Hepatic stellate cell (primary cell): ENCODE measurements around the gene TUBA4B.

ENCODE experiments used
- DNase-seq: peaks from one replicate; pipeline ENCODE4 v3.0.0; 2011; ENCODE audit warnings: low spot score

Gene TUBA4B

DNA sequence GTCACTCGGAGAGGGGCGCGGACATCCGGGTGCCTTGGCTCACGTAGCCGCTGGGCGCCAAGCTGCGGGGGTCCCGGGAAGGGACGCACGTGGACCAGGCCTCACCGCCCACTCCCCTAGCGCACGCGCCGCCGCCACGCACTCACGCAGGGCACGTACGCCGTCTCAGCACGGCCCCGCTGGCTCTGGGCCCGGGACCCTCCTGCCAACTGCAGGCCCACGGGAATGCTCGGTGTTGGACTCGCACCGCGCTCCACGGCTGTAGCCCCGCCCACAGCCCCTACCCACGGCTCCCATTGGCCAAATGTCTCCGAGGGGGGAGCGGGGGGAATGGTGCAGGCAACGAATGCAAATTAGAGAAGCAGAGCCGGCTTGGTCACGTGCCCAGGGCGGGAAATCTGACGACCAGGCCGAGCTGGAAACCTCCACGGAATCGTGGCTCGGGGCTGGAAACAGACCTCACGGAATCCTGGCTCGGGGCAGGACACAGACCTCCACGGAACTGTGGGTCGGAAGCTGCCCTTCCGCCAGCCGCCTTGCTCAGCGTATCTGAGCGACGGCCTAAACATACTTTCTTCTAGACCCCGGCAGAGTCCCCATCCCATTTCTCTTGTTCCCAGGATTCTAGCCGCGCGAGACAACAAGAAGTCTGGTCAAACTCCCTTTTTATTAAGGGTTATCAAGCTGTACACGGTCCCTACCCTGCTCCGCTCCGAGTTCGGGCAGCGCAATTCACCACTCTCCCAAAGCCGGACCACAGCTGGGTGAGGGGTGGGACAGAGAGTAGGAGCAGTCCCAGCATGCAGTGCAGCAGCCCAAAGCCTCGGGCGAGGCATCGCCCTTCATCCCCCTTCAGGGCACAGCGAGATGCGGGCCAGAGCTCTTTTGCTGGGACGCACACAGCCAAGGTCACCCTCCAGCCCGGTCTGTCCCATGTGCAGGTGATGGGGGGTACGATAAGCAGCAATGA is 34.0 kb upstream of the TUBA4B start, which contains the start of gene ABCB6:
Gene ABCB6, minus strand, starts transcription at position 227 of the 970 bp plus-strand sequence. CDS start 285 bp downstream, outside the sequence.
- DNase-seq = peak; percentile 97

DNA sequence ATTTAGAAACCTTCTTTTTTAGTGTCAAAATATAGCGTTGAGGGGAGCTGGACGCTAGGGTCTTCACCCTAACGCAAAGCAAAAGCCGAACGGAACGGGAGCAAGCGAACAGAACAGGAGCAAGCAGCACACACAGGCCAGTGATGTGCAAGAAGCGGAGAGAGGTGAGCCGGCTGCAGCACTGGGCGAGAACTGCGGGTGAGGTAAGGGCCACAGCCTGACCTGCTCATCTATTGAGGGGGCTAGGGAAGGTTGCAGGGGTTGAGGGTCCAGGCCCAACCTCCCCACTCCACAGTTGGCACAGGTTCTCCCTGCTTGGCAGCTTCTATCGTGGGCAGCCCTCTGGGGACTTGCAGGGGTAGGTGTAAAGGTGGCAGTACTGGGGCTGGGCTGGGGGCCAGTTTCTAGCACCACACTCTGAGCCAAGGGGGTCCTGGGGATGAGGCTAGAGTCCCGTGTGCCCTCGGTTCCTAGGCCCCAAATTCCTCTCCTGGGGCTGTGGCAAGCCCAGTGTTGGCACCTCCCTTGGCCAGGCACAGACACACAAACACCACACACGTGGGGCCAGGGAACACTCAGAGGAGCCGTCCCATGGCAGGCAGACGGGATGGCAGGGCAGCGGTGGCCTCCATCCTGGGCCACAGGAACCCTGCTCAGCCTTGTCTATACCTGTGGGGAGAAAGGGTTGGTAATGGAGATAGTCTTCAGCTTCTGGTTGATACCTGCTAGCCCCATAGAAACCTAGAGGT is 33.1 kb upstream of the TUBA4B start:
- DNase-seq = no peak

DNA sequence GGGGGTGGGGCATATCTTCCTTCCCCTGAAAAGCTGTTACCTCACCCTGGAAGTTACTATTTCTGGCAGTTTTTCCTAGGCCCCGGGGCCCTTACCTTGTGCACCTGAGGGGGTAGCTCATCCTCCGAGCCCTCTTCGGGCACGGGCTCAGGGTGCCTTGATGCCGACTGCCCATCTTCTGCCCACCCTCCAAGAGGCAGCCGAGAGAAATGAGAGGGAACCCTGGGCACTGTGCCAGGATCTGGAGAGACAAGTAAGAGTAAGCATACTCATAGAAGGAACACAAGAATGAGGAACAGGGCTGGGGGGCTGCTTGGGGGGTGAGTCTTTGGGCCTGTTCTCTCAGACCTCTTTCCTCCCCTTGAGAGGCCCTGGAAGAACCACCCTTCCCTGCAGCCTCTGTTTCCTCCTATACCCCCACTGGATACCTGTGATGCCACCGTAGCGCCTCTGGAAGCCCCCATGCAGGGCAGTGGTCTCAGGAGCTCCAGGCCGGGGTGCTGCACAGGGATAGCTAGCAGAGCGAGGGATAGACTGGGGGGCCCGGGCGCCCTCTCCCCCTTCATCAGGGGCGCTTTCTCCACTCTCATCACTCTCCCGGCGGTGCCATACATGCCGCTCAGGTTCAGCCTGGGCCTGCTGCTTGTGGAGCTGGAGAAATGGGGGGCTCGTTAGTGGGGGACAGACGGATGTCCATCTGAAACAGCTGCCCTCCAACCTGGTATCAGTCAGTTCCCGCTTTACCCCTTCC is 32.2 kb upstream of the TUBA4B start:
- no peak for DNase-seq

DNA sequence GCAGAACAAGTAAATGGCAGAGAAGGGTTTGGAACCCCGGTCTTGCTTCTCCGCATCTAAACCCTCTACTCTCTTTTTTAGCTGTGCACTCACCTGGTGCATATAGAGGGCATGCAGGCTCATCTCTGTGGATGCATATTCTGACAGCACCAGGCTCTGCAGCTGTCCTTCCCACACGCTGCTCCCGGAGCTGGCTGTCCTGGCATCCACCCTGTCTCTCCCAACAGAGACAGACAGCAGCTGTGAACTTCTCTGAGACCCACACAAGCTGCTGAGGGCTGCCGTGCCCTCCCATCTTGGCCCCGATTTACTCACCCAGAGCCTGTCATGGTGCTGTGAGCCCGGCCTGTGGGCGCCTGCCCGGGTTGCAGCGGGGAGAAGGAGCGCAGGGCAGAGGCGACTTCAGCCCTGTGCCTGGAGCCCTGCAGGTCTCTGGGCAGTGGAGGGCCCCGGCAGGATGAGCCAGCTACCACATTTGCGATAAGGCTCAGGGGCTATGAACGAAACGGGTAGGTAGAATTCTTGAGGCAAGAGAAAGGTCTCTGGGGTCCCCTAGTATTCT is 31.0 kb upstream of the TUBA4B start:
- DNase-seq = no peak

DNA sequence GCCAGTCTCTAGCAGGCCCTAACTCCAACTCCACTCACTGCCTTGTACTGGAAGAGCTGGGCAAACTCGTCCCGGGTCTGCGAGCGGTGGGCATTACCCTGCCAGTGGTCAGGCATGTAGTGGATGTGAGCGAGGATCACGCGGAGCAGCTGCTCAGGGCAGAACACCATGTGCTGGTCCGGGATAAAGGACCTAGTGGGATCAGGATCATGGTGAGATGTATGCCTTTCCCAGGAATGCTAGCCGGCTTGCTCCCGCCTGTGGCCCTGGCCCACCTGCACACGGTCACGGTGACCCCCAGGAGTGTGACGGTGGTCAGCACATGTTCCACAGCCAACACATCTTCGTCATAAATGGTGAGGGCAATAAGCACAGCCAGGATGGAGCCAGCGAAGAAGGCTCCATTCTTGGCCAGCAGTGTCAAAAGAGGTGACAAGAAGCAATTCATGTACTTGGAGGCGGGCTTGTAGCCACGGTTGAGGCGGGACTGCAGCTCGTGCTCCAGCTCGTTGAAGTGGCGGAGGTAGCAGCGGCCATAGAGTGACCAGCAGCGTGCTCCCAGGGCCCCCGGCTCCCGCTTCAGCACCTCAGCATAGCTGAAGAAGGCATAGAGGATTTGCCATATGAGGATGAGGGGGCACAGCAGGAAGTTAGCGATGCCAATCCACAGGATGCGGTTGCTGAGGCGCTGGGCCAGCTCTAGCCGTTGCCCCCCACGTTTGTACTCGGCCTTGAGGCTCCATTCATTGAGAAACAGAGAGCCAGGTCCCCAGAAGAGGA is 29.0 kb upstream of the TUBA4B start:
- DNase-seq = no peak

DNA sequence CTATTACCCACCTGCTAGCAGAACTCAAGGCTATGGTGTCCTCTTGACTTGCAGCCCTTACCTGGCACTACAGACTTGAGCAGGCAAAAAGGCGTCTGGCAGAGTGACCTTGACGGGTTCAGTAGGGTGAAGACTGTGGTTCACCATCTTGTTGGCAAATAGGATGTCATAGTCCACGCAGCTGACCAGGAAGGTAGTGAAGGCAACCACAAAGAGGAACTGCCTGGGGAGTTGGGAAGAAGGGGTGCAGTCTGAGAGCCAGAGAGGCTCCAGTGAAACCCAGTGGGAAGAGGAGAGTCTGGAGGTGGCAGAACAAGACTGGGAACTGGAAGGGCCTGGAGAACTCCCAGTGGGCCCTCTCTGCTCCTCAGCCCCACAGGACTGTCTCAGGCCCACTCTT is 27.7 kb upstream of the TUBA4B start:
- no peak for DNase-seq

DNA sequence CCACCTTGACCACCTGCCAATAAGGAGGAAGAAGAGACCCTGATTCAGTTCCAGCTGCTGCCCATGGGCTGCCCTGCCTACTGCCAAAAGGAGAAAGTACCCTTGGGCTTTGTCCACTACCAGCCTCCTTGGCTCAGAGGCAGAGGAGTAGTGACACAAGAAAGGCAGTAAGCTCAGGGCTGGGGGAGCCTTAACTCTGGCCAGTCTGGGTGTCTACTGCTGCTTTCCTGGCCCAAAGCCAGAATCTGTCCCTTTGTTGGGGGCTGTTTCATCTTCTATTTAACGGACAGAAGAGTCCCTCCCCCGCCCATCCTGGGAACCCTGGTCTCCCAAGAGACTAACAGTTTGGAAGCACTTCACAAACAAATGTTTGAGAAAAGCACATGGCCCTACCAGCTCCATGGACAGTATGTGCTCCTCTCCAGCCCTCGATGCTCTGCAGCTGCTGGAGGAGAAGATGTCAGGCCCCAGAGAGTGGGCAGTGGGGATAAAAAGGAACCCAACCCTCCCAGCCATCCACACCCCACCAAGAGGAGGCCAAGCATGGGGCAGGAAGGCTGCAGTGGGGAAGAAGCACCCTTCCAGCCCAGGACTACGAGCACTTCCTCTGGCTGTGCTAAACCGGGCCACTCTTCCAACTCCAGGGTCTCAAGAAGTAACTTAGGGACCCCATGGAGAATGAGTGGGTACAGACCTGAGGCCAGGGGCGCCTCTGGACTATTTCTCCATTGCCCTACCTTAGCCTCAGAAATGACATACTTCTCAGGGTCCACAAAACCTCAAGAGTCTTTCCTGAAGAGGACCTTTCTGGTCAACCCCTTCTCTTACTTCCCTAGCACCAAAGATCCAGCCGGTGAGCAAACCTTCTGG is 24.8 kb upstream of the TUBA4B start:
- peak; percentile 37 for DNase-seq

DNA sequence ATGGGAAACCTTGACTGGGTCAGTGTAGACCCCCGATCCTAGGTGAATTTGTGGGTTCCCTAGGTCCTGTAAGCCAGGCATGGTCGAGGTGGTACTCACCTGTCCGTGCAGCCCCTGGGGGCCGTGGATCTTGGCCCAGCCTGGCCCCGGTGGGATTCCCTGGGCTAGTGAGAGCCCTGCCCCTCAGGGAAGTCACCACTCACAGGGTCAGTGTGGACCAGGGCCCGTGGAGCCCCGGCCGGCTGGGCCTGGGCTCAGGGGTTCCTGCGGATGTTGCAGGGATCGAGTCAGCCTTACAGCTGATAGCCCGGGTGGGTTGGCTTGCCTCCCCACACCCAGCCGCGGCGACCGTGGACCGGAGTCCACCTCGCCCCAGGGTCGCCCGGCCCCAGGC is 24.1 kb upstream of the TUBA4B start:
- DNase-seq = no peak

DNA sequence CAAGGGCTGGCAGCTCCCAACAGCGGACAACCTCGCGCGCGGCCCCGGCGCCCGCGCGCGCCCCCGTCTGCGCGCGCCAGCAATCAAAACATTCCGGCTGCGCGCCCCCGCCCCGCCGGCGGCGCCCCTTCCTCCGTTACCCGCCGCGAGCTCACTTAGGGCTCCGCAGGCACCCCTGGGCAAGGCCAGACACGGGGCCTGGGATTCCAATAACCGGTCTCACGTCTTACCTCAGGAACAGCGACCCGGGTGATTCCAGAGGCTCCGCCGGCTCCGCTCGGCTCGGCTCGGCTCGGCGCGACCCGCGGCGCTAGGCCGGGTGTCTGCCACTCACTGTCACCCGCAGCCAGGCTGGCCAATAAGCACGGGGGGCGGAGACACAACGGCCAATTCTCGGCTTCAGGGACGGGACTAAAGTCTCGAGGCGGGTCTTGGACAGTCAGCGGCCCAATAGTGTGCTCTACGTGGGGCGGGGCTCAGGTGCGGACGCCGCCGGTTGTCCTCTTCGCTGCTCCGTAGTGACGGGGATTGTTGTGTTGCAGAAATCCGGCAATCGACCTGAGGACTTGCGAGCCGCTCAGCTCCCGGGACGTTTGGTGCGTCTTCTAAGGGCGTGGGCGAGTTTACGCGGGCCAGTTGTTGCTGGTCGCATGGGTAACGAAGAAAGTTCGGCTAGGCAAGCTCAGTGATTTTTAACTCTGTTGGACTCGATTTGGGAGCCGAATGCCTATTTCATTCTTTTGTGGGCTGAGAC is 23.6 kb upstream of the TUBA4B start, which contains the start of the genes ANKZF1 and ATG9A:
Gene ANKZF1, plus strand, starts transcription at position 502 of the 754 bp plus-strand sequence. CDS start 452 bp downstream, outside the sequence.
Gene ATG9A, minus strand, starts transcription at position 332 of the 754 bp plus-strand sequence. CDS start 1,612 bp downstream, outside the sequence.
- peak; percentile 100 for DNase-seq

DNA sequence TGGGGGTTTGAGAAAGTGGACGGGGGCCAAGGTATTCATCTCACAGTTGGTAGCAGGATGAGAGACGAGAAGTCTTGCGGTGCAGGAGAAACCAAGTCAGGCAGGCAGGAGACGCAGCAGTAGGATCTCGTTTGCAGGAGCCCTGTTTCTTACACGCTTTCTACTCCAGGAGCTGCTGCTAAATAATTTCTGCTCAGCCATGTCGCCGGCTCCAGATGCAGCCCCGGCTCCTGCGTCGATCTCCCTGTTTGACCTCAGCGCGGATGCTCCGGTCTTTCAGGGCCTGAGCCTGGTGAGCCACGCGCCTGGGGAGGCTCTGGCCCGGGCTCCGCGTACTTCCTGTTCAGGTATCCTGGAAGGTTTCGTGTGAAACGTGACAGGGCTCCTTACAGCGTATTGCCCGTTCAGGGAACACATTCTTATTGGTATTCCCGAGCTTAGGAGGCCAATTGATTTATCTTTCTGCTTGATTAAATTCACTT is 22.9 kb upstream of the TUBA4B start:
- DNase-seq = peak; percentile 45

DNA sequence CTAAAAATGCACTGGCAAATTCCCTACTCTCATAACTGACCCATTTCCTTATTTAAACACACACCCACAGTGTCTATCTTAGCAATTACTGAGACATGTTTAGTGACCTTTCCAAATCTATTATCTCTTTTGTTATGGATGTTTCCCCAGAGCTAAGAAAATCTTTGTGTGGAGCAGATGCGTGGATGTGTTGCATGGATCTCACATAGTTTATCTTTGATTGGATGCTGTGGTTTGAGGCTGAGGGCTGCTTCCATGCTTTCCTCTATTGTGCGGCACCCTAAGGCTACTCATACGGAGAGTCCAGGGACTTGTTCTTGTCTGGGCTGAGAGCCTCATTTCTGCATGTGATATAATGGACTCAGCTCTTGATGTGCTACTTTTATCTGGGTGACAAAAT is 18.7 kb upstream of the TUBA4B start:
- no peak for DNase-seq

DNA sequence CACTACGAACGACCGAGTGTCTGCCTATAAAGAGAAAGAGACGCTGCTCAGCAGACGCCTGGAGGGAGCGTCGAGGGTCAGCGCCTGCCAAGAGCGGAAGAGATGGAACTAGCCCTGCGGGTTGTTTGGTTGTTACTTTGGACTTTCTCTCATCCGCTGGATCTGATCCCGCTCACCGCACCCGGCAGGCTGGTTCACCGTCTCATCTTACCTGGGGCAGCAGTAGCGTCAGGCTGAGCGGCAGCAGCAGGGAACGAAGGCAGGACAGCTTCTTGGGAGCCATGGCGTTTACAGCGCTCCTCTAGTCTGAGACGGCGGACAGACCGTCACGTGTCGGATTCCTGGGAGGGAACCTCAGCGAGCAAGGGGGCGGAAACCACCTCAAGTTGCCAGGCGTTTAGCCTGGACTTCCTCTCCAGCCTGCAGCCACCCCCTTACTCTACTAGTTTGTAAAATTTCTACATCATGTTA is 9.7 kb upstream of the TUBA4B start:
- no peak for DNase-seq

DNA sequence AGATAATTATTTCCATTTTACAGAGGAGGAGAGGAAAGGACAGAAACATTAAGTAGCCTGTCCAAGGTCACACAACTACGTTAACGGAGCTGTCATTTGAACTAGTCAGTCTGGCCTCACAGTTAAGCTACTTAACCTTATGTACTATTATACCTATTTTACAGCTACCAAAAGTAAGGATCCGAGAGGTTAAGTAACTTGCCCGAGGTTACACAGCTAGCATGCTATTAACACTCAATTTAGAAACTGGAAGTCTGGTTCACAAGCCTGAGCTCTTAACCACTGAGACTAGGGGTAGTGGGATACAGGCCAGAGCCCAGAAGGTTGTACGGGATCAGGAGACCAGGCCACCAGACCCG is 8.3 kb upstream of the TUBA4B start:
- no peak for DNase-seq

DNA sequence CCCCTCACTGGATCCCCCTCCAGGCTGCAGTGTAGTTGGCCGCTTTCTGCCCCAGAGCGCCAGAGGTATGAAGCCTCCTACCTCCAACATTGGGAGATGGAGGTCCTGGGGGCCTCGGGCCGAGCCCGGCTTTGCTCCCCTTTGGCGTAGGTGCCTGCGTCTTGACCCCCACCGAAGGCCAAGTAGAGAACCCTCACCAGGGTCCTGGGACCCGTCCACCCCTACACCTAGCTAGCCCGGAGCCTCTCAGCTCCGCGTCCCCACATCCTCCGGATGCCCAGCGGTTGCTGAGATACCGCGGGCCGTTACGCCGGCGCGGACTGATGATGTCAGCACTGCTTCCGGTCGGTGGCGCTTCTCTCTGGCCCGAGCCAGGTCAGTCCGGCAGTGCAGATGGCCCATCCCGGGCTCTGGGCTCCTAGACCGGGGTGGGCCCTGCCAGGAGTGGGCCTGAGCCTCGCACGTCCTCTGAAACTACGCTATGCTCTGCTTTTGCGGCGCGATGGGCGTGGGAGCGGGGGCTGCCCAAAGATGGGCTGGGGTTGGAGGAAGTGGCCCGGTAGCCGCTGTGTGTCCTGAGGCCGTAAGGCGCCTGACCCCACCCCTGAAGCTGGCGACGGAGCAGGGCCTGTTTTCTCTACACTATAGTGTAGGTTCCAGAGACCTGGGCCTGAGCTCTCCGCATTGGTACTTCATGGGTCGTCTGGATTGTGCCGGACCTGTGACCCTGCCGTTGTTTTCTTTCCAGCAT is 7.7 kb upstream of the TUBA4B start, which contains the start of the genes GLB1L and STK16:
Gene GLB1L, minus strand, starts transcription at position 297 of the 751 bp plus-strand sequence. CDS start 1,871 bp downstream, outside the sequence.
Gene STK16, plus strand, starts transcription at position 332 of the 751 bp plus-strand sequence. CDS start 521 bp downstream, outside the sequence.
- DNase-seq = peak; percentile 98

DNA sequence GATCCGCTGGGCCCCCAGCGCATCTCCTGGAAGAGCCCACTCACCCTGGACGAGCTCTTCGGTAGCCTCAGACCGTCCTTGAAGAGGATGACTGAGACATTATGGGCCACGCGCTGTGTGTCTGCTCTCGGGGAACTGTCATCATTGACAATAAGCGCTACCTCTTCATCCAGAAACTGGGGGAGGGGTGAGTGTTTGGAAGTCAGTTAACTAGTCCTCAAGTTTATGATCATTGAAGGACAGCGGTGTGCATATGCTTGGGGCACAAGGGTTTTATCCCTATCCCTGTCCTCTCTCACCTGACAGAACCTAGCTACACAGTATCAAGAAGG is 7.2 kb upstream of the TUBA4B start:
- DNase-seq = peak; percentile 23

DNA sequence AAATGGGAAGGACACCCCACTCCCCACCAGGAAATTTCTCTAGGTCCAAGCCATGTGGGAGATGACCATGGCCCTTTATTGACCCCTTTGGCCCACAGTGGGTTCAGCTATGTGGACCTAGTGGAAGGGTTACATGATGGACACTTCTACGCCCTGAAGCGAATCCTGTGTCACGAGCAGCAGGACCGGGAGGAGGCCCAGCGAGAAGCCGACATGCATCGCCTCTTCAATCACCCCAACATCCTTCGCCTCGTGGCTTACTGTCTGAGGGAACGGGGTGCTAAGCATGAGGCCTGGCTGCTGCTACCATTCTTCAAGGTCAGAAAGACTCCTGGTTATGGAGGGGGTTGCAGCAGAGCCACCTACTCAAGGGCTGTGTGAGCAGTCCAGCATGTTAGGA is 6.5 kb upstream of the TUBA4B start:
- DNase-seq = no peak

DNA sequence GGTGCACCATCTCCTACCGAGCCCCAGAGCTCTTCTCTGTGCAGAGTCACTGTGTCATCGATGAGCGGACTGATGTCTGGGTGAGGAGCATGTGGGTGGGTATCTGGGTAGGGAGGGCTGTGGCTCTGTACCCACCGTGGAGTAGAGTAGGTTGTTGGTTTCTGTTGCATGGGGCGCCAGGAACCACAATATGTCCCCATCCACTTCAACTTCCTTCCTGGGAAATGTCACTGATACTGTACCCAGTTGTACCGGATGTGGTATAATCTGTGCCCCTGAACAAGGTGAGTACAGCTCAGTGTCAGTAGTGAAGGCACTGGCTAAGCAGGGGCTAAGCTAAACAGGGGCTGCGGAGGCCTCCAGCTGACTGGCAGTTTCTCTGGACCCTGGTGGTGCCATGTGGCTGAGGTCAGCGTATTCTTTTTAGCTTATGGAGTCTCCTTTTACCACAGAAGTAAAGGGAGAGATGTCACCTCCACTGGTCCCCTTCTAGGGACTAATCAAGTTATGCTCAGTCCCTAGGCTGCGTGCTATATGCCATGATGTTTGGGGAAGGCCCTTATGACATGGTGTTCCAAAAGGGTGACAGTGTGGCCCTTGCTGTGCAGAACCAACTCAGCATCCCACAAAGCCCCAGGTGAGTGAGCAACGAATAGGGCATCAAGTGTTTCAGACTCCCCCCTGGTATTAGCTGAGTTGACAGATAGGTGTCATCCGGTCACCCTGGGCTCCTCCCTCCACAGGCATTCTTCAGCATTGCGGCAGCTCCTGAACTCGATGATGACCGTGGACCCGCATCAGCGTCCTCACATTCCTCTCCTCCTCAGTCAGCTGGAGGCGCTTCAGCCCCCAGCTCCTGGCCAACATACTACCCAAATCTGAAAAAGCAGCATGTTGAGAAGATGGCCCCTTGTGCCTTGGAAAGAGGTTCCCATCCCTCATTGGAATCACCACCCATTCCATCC is 5.1 kb upstream of the TUBA4B start:
- no peak for DNase-seq
